ENCODE measurements around the gene CPNE9.
"Not testable (repeated sequence)": the region's sequence is repeated elsewhere in the genome, so short reads cannot be mapped to it uniquely, and the experiment has no call there.

Gene CPNE9

GRCh38 chr3:9770276-9770812 lies 66.7 kb downstream of the CPNE9 start:
- no peak for DNase-seq (ENCODE audit: extremely low read depth in 1 of 2, low read depth in 1 of 2)

DNA sequence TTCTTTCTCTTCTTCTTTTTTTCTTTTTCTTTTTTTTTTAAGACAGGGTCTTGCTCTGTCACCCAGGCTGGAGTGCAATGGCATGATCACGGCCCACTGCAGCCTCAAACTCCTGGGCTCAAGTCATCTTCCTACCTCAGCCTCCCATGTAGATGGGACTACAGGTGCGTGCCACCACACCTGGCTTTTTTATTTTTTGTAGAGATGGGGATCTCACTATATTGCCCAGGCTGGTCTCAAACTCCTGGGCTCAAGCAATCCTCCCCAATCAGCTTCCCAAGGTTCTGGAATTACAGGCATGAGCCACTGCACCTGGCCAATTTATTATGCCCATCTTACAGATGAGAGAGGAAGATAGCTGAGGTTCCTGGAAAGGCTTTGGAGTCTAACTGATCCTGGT lies 67.4 kb downstream of the CPNE9 start:
- DNase-seq (ENCODE audit: extremely low read depth in 1 of 2, low read depth in 1 of 2) = not testable (repeated sequence)

DNA sequence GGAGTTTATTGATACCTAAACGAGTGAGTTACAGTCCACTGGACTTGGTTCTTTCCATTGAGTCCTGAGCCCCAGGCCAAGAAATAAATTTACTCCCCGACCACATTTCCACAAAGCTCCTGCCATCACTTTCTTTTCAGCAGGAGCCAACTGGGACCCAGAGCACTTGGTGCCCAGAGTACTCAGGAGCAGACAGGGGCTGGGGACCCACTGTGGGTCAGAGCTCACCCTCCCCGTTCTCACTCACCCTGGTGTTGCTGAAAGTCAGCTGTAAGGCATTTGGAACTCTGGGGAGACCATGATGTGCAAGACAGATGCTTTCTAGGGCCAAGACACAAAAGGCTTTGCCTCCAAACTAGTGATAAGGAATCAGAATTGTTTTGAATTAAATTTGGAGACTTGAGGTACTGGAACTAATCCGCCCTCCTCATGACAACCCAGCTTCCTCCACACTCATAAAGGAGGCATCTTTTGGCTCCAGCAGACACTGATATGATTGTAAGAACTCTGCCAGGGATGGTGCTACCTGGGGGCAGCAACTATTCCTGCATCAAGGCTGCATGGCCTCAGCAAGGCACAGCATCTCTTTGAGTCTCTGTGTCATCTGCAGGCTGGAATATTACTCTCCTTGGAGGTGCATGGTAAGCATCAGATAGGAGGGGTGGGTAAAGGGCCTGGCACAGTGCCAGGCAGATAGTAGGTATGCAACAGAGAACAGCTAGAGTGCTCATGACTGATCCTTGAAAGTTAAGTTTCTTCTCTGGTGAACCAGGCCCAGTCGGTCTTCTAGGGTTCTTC lies 73.5 kb downstream of the CPNE9 start:
- no peak for DNase-seq (ENCODE audit: extremely low read depth in 1 of 2, low read depth in 1 of 2)

- DNase-seq (ENCODE audit: extremely low read depth in 1 of 2, low read depth in 1 of 2) = no peak
Observed at GRCh38 chr3:9777694-9778021, 74.0 kb downstream of the CPNE9 start.

- no peak for DNase-seq (ENCODE audit: extremely low read depth in 1 of 2, low read depth in 1 of 2)
Observed at GRCh38 chr3:9778143-9779074, 74.8 kb downstream of the CPNE9 start.

DNA sequence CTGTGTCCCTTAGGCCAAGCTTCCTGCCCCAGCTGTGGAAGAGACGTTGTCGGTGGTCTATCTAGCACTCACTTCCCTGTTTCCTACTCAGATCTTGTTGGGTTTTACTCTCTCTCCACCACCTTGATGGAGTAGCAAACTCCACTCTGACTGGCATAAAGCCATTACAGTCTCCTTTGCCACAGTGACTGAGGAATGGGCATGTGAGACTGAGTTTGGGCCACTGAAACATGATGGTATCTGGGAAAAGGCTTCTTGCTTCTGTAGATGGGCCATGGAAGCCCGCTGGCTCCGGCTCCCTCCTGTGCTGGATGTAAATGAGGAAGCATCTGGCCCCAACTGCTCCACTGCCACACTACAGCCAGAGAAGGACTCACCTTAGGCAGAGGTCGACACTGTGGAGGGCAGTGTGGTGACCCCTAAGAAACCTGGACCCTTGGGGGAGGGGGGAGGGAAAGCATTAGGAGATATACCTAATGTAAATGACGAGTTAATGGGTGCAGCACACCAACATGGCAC lies 75.5 kb downstream of the CPNE9 start:
- no peak for DNase-seq (ENCODE audit: extremely low read depth in 1 of 2, low read depth in 1 of 2)
